Gastrocnemius medialis (tissue), 4 donors: Measurements from ENCODE around the gene ZBTB12. TPM values are rescaled to one million over a fixed set of nuclear protein-coding genes. Genes with fewer than 3 reads are reported as not detected.

Source experiments
- ATAC-seq, 2 donors: fragments of 150-250 bp; one replicate each; pipeline ENCODE4 v1.9.1; 2016
- DNase-seq, 2 donors: peaks; one replicate each; pipeline ENCODE4 v3.0.0-alpha.2; 2019
- H3K27ac ChIP-seq, 4 donors: fragments of 200-600 bp; sonication (generic); 1 replicate in 1 of 4; 2 replicates in 3 of 4; pipeline ENCODE4 v1.5.1; 2016 to 2018; ENCODE audit warnings: mild to moderate bottlenecking in 2 of 4, moderate library complexity in 1 of 4
- H3K27me3 ChIP-seq, 3 donors: fragments of 200-600 bp; sonication (generic) in 2 of 3; 1 replicate in 1 of 3; 2 replicates in 2 of 3; pipeline versions ENCODE4 v1.5.1 to v1.6.0; 2016 to 2019; ENCODE audit warnings: mild to moderate bottlenecking in 1 of 3, moderate library complexity in 1 of 3
- H3K36me3 ChIP-seq, 2 donors: fragments of 200-600 bp; sonication (generic) in 1 of 2; one replicate each; pipeline ENCODE4 v1.5.1; 2017 to 2018
- H3K4me1 ChIP-seq, 2 donors: fragments of 200-600 bp; sonication (generic) in 1 of 2; one replicate each; pipeline ENCODE4 v1.5.1; 2016 to 2017; ENCODE audit warnings: mild to moderate bottlenecking in 2 of 2
- H3K4me3 ChIP-seq, 4 donors: fragments of 200-600 bp; sonication (generic) in 3 of 4; 1 replicate in 1 of 4; 2 replicates in 3 of 4; pipeline ENCODE4 v1.5.1; 2016 to 2019; ENCODE audit warnings: mild to moderate bottlenecking in 2 of 4
- H3K9me3 ChIP-seq, 3 donors: fragments of 200-600 bp; sonication (generic) in 2 of 3; 1 replicate in 1 of 3; 2 replicates in 2 of 3; pipeline ENCODE4 v1.5.1; 2016 to 2019
- POLR2A ChIP-seq, 2 donors: fragments of 450-650 bp; IDR thresholded peaks; one replicate each; pipeline ENCODE4 v1.6.1; 2017; ENCODE audit warnings: antibody characterized with exemption in 2 of 2, mild to moderate bottlenecking in 2 of 2, moderate library complexity in 2 of 2
- in situ Hi-C, 4 donors: fragments of 200-750 bp; cut with MboI; loops; one replicate each; pipeline versions ENCODE4 v1.15.0 to v1.8.0; 2017; ENCODE audit warnings: low sequenced_read_pairs in 4 of 4
- intact Hi-C: fragments of 100-400 bp; cut with DNase I; formaldehyde crosslinking; loops from one replicate; pipeline ENCODE4 v1.15.1; 2023; ENCODE audit warnings: low total_unique reads
- total RNA-seq, 4 donors: library from RNA; depleted of rRNA; stranded (reverse); fragments of >200 nt; gene quantifications; one replicate each; pipeline versions ENCODE4 v1.1.0 to v1.2.3, GENCODE V29; 2016
- TF ChIP-seq, protein P1 (sequence below), 5 experiments: fragments of 450-650 bp in 3 of 5; fragments of 200-600 bp in 2 of 5; sonication (generic) in 2 of 5; IDR thresholded peaks in 4 of 5; conservative IDR thresholded peaks in 1 of 5; 1 replicate in 4 of 5; 2 replicates in 1 of 5; pipeline ENCODE4 v1.5.1; 2016 to 2019; ENCODE audit warnings: antibody characterized with exemption in 5 of 5, mild to moderate bottlenecking in 3 of 5, moderate library complexity in 3 of 5

ZBTB12 gene
- total RNA-seq, 4 donors from 2014 or later = 0.26 TPM; not detected in 3

DNA sequence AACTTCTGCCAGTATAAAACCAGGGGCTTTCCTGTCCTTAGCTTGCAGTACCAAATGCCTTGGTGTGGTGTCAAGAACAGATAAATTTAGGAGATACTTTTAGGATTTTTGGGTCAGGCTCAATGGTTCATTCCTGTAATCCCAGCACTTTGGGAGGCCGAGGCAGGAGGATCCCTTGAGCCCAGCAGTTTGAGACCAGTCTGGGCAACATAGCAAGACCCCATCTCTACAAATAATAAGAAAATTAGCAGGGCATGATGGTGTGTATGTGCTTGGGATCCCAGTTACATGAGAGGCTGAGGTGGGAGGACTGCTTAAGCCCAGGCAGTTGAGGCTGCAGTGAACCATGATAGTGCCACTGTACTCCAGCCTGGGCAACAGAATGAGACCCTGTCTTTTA is 3.2 kb upstream of the ZBTB12 start:
- in situ Hi-C loops = loop anchor here in 2 of 4 donors (10.0 kb wide), 1 partner anchor 50 kb away; the partner anchor contains the start of genes NELFE (in 2 of the 2) and SKIC2 (in 2 of the 2)
- intact Hi-C loops = no loop called here
- TF ChIP-seq POLR2A (IDR thresholded peaks at IDR 0.05) = no peak
- TF ChIP-seq, protein P1, sequence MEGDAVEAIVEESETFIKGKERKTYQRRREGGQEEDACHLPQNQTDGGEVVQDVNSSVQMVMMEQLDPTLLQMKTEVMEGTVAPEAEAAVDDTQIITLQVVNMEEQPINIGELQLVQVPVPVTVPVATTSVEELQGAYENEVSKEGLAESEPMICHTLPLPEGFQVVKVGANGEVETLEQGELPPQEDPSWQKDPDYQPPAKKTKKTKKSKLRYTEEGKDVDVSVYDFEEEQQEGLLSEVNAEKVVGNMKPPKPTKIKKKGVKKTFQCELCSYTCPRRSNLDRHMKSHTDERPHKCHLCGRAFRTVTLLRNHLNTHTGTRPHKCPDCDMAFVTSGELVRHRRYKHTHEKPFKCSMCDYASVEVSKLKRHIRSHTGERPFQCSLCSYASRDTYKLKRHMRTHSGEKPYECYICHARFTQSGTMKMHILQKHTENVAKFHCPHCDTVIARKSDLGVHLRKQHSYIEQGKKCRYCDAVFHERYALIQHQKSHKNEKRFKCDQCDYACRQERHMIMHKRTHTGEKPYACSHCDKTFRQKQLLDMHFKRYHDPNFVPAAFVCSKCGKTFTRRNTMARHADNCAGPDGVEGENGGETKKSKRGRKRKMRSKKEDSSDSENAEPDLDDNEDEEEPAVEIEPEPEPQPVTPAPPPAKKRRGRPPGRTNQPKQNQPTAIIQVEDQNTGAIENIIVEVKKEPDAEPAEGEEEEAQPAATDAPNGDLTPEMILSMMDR (IDR thresholded peaks at IDR 0.05 in 4 of 5, conservative IDR thresholded peaks at IDR 0.05 in 1 of 5) = no peak

DNA sequence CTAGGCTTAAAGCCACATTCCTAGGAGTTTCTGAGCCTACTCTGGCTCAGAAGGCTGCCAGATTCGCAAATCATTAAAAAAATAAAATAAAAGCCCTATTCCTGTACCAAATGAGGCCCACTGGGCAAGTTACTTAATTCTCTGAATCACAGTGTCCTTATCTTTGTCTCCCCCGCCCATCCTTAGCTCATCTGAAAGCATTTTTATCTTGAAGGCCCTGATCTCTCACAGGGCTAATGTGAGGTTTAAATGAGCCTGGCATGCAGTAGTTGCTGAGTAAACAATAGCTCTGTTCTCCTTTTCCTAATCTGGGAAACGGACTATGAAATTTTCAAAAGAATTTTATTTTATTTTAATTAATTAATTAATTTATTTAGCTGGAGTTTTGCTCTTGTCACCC is 2.1 kb upstream of the ZBTB12 start:
- H3K36me3 ChIP-seq = no peaks in the 10 kb centered on the region
- no peak overlapping the region for H3K27ac ChIP-seq
- no peaks in the 10 kb centered on the region for H3K27me3 ChIP-seq
- H3K4me1 ChIP-seq = peaks cover 9 to 13% of the 10 kb centered on the region in 2 donors
- no peaks in the 10 kb centered on the region for H3K9me3 ChIP-seq
- H3K4me3 ChIP-seq = no peak overlapping the region
- ATAC-seq (no peak), DNase-seq (no peak)
- TF ChIP-seq, protein P1 (IDR thresholded peaks at IDR 0.05 in 4 of 5, conservative IDR thresholded peaks at IDR 0.05 in 1 of 5) = no peak
- TF ChIP-seq POLR2A (IDR thresholded peaks at IDR 0.05) = no peak
- in situ Hi-C loops = loop anchor here in 2 of 4 donors (10.0 kb wide), 1 partner anchor 51 kb away; the partner anchor contains the start of genes NELFE (in 2 of the 2) and SKIC2 (in 2 of the 2)
- intact Hi-C loops = loop anchor here (2.0 to 5.0 kb wide), 2 partner anchors 55 to 273 kb away; partner anchors contain the start of genes AGPAT1, NELFE, RNF5 and SKIC2

More for the DNA sequence above, 3.2 kb upstream of the ZBTB12 start:
- ATAC-seq (no peak), DNase-seq (no peak)
- Histone ChIP-seq H3K9me3 (no peaks in the 10 kb centered on the region), H3K4me1 (peaks cover 7 to 13% of the 10 kb centered on the region in 2 donors), H3K36me3 (no peaks in the 10 kb centered on the region), H3K4me3 (no peak overlapping the region), H3K27ac (no peak overlapping the region), H3K27me3 (no peaks in the 10 kb centered on the region)

DNA sequence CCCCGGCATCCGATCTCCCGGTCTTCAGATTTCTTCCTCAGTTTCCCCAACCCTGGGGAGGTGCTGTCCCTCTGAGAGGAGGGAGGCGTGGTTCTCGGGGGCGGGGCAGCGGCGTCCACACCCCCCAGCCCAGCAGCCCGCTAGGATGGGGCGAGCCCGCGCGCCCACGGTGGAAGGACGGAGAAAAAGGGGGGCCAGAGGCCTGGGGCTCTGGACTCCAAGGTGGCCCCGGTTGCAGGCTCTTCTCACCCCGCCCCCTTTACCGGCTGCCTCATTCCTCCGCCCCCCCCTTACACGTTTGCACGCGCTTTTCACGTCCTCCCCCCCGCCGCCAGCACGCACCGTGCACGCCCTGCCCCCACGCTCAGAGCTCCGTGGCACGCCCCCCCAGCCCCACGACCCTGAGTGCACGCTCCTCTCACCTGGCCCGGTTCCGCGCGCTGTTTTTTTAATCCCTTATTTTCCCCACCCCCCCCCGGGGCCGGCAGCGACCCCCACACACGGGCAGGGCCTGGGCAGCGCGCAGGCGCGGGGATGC is 402 bp downstream of the ZBTB12 start:
- H3K4me1 ChIP-seq = peaks cover 20 to 25% of the 10 kb centered on the region in 2 donors
- TF ChIP-seq, protein P1 (IDR thresholded peaks at IDR 0.05 in 4 of 5, conservative IDR thresholded peaks at IDR 0.05 in 1 of 5) = no peak
- no peak for TF ChIP-seq POLR2A (IDR thresholded peaks at IDR 0.05)
- DNase-seq (peak; percentile 32 to 58), ATAC-seq (peak; percentile 16 to 21)
- no peaks in the 10 kb centered on the region for H3K27me3 ChIP-seq
- peak overlapping the region; percentile 78 to 89 (median 86) for H3K27ac ChIP-seq
- H3K4me3 ChIP-seq = peak overlapping the region; percentile 56 to 93 (median 80)
- no peaks in the 10 kb centered on the region for H3K36me3 ChIP-seq
- intact Hi-C loops = loop anchor here (5.0 kb wide), 1 partner anchor 276 kb away; the partner anchor contains the start of genes AGPAT1 and RNF5
- no peaks in the 10 kb centered on the region for H3K9me3 ChIP-seq
- in situ Hi-C loops = loop anchor here in 2 of 4 donors (10.0 kb wide), 1 partner anchor 53 kb away; the partner anchor contains the start of genes NELFE (in 2 of the 2) and SKIC2 (in 2 of the 2)

DNA sequence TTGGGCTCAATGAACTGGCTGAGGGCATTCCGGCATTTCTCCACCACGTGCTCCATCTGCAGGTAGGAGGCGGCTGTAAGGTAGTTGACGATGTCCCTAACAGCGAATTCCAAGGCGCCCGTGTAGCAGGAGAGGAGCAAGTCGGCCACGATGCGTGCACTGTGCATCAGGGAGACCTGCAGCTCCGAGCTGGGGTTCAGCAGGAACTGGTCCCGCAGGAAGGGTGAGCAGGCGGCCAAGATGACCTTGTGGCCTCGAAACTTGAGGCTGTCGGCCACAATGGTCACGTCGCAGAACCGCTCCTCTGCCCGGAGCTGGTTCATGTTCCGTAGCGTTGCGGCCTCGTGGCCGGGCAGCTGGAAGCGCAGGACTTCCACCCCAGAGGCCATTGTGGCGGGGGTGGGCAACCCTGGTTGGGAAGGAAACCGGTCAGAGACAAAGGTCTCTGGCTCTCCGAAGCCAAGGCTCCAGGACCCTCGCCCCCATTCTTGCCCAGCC is 920 bp downstream of the ZBTB12 start:
- Histone ChIP-seq H3K27me3 (no peaks in the 10 kb centered on the region), H3K36me3 (no peaks in the 10 kb centered on the region), H3K9me3 (no peaks in the 10 kb centered on the region), H3K4me1 (peaks cover 20 to 25% of the 10 kb centered on the region in 2 donors), H3K4me3 (peak overlapping the region; percentile 56 to 93 (median 80)), H3K27ac (peak overlapping the region; percentile 78 to 89 (median 86))
- TF ChIP-seq, protein P1 (IDR thresholded peaks at IDR 0.05 in 4 of 5, conservative IDR thresholded peaks at IDR 0.05 in 1 of 5) = no peak
- no peak for TF ChIP-seq POLR2A (IDR thresholded peaks at IDR 0.05)
- DNase-seq = peak in 1 of 2 donors; percentile 50
- intact Hi-C loops = loop anchor here (5.0 kb wide), 1 partner anchor 276 kb away; the partner anchor contains the start of genes AGPAT1 and RNF5
- in situ Hi-C loops = loop anchor here in 2 of 4 donors (10.0 kb wide), 1 partner anchor 54 kb away; the partner anchor contains the start of genes NELFE (in 2 of the 2) and SKIC2 (in 2 of the 2)
- no peak for ATAC-seq
